GM18873 (cell line): Measurements from ENCODE around the gene PLOD2.
A peak's percentile ranks its signal among the peaks of the same experiment; 100 is the strongest.

Source experiments
- ATAC-seq: cut with Tn5 transposase; IDR thresholded peaks from one replicate; pipeline ENCODE4 v1.9.1; 2021; ENCODE audit warnings: mild to moderate bottlenecking, moderate library complexity, moderate number of reproducible peaks; ENCODE audit not compliant: unreplicated experiment, low FRiP score

PLOD2 gene

DNA sequence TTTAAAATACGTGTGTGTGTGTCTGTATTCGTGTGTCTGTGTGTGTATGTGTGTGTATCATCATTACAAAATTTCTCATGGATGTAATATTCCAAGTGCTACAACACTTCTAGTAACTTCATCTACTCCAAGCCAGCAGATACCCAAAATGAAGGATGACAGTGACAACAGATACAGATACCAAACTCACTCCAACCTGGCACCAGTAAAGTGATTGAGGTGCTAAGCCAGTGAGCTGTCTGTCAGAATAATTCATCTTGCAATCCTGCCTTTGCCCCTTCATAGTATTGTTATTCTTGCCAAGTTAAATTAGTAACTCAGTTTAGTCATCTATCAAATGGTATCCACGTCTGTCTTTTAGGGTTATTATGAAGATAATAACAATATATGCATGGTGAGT lies 58.1 kb downstream of the PLOD2 start:
- no peak for ATAC-seq

DNA sequence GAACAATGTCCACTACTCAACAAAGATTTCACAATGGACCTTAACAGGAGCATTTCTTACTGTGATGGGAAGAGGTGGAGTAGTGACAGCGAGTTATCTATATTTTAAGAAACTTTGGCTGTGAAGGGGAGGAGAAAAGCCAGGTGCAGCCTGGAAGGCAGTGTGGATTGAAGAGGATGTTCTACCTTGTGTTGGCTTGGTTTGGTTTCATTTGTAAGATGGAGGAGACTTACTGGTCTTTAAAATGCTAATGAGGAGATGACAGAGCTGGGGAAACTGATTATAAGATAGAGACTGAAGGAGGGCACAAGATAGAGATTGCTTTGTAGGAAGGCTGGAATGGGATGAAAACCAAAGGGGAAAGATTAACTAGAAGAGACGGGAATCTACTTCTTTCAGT lies 59.4 kb downstream of the PLOD2 start:
- ATAC-seq: no peak

DNA sequence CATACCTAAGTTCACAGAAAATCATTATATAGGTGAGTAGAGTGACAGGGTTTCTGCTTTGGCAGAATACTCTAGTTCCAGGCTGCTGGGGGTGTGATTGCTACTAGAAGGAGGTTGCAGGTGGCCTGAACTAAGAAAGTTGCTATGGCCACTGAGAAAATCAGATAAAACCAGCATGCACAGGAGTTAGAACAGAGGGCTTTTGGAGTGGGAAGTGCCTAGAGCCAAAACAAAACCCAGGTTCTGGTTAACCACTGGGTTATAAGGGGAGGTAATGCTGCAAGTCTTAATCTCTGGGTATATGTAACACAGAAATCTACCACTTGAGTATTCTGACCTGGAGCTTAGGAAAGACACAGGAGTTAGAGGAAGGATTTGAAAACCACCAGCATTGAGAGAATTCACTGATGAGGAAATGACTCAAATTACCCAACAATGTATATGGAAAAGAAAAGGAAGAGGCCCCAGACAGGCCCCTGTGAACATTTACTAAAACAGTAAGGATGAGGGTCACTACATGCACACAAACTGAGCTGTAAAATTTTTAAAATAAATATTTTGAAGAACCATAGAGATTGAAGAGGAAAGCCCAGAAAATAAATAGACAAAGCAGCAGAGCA lies 60.0 kb downstream of the PLOD2 start:
- no peak for ATAC-seq

DNA sequence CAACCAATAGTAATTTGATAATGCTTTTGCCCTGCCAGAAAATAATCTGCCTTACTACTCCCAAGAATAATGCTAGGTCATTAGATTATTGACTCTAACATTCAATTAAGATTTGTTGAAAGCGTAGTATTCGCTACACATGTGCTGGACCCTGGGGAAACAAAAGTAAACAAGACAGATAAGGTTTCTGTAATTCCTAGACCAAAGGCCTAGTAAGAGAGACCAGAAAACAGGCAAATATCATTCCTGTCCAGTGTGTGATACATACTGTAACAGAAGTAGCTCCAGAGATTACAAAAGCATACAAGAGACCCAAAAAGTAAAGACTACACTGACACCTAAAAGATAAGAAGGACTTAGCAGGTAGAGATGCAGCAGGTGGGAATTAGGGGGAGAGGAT lies 60.8 kb downstream of the PLOD2 start:
- no peak for ATAC-seq

DNA sequence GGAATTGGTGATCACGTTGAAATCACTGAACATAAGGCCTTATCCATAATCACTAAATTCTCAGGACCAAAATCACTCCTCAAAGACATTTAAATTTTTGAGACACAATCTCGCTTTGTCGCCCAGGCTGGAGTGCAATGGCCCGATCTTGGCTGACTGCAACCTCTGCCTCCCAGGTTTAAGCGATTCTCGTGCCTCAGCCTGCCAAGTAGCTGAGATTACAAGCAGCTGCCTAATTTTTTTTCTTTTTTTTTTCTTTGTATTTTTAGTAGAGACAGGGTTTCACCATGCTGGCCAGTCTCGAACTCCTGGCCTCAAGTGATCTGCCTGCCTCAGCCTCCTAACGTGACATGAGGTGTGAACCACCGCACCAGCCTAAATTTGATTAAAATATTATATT lies 61.7 kb downstream of the PLOD2 start:
- ATAC-seq: no peak

DNA sequence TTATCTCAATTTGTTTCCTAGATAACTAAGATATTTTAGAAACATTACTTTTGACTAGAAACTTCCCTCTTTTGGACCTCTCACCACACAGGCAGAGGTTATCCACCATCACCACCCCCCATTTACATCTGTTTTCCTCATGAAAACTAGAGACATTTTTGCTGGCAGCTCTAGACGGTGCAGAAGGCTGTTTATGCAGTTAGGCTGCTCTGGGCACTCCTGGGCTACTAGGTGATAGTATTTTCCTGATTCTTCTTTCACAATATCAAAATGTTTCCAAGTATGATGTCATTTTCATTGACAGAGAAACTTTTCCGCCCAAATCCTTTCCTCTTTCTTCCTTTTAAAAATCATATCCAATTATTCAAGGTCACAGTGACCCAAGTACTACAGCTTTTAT lies 67.1 kb downstream of the PLOD2 start:
- ATAC-seq: no peak

DNA sequence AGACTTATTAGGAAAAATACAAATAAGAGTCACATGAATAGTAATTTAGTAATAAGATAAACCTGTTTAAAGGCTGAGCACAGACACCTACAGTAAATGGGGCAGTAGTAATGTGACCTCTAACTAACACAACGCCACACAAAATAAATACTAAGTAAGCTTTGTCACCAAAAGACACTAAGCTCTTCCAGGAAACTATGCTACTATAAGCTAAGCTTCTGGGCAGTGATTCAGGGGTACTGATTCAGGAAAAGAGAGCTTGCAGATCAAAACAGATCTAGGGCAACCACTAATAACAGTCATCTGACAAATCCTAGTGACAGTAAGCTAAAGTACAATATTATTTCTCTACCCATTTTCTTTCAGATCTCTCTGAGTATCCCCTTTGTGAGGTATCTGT lies 68.8 kb downstream of the PLOD2 start:
- no peak for ATAC-seq

DNA sequence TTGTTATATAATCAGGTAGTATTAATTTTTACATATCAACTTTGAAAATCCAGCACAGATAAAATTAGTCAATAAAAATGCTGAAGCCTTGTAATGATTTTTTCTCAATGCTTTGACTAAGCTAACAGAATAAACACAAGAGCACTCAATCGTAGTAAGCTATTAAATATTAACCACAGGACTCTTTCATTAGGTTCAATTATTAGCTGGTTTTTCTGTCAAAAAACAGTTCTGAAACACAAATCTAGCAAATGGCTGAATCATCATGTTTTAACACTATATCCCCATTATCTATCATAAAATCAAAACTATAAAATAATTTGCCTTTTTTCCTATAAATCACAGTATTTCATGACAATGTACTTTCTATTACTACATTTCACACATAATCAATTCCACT lies 69.6 kb downstream of the PLOD2 start:
- peak; percentile 59 for ATAC-seq

DNA sequence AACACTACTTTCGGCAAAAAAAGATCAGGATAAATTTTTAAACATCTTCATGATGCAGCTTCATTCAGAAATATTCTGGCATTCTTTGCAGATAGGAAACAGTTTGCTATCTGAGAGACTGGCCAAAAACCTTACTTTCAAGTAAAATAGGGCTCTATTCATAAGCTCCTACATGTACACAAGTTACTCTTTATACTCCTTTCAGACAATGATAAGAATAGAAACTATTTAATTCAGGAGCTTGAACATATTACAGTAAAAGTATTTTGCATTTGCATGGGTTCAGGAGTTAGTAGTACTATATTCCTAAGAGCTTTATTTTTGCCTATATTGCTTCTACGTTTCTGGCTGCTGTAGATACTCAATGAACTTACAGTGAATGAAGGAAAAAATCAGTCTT lies 70.5 kb downstream of the PLOD2 start:
- no peak for ATAC-seq

DNA sequence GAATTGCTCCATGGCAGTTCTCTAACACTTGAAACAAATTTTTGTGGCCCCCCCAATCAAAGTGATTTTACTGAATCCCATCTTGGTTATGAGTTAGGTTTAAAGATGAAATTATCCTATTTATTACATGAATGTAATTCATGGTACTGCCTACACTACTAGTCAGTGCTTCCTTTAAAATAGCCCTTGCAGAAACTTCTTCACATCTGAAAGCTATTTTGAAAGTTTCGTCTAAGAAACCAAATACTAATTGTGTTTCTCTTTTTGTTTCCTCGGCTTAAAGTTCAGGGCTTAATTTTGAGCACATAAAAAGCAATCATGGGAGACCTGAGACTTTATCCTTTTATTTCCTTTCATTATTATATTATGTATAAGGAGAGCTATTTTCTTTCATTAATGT lies 72.1 kb downstream of the PLOD2 start:
- ATAC-seq: no peak

DNA sequence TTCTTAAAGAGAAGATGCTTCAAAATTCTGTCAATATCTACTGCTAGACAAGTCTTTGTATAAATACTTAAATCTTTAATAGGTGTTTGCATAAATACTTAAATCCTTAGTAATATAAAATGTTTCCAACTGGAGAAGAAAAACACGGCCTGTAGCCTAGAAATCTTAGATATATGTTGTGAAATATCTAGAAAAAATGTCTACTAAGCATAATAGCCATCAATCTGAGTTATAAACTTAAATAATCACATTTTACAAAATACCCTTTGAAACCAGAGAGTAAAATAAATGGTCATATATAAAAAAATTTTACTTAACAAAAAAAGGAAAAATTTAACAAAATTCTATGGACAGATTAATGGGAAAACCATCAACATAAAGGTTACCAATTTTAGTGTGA lies 73.9 kb downstream of the PLOD2 start:
- ATAC-seq: no peak

DNA sequence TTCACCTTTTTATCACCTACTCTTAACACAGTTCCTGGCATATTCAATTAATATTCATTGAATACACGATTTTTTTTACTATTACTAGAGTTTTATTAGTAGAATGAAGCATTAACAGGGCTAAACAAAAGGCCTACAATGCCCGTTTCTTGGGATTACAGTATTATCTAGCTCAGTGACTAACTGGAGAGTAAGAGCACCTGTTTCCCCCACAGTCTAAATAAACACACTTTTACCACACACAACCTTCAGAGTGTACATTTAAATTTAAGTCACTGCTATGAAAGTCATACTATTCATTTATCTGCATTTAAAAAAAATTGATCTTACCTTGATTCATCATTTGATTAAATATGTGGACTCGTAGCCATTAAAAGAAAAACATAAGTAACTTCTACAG lies 74.8 kb downstream of the PLOD2 start:
- no peak for ATAC-seq

DNA sequence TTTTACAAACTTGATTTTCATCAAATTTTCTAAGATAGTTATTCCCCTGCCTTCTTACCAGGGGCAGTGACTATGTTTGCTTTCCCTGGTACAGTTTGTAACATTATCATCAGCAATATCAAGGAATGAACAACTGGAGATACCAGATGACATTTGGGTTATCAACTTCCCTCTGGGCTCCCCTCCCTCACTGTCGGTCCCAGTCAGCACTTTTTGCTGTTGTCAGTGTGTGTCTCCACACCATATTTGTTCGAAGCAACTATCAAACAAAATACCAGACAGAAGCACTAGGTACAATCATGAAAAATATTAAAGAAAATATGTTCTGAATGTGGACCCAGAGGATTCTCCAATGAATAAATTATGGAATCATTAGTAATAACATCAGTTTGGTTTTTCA lies 75.3 kb downstream of the PLOD2 start:
- no peak for ATAC-seq

DNA sequence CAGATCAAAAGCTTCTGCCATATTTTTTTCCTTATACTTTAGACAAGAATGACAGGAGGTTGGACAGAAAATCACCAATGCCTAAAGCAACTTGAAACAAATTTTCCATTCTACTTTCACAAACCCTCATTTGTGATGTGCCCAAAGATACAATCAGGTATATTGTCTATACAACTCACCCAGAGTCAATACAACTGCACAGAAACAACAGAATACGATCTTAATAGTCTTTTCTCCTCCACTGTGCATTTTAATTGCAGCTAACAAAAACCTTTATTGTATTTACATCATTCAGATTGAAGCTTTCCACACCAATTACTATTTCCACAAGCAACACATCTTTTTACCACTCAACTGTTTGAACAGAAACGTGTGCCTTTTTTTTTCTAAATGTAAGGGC lies 80.4 kb downstream of the PLOD2 start:
- ATAC-seq: no peak

DNA sequence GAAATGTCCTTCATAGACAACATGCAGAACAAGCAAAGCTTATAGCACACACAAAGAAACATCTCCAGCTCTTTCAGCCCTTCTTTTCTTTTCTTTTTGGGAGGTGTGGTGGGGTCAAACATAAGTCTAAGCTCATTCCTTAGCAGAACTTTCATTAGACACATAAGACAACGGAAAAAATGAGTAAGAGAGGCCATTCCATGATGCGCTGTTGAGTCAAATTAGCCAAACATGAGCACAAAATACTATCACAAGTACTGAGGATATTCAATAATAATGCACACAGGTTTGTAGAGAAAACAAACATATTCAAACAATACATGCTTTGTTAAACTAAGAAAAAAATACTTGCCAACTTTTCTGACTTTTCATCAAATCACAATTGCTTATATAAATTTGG lies 83.0 kb downstream of the PLOD2 start:
- no peak for ATAC-seq

DNA sequence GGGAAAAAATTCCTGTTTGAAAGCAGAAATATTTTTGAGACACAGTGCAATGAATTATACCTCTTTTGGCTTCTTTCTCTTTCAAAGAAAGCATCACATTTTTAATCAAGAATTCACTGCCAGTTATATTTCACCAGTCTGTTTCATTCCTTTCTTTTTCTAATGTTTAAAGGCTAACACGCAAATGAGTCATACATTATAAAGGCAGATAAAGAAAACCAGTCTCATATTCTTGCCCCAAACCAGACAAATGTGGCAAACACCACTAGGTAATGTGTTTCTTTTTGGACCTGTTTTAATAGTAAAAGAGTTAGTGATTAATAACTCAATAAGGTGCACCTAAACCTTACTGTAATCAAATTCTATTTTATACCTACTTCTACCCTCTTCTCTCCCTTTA lies 83.8 kb downstream of the PLOD2 start:
- ATAC-seq: no peak

DNA sequence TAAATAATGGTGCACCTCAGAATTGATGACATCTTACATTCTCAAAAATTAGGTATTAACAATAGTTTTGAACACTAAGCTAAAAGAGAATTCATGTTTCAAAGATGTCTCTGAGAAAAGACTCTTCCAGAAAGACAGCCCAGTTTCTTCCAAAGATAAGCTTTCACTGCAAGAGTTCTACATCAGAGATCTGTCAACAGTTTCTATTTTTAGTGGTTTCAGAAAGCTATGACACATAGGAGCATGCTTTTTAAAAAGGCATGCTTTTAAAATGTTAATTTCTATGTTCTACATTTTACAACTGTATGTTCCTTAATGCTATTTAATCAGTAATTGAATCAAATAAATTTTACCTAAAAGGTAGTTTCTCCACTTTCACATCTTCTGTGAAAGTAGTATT lies 88.2 kb downstream of the PLOD2 start:
- no peak for ATAC-seq

DNA sequence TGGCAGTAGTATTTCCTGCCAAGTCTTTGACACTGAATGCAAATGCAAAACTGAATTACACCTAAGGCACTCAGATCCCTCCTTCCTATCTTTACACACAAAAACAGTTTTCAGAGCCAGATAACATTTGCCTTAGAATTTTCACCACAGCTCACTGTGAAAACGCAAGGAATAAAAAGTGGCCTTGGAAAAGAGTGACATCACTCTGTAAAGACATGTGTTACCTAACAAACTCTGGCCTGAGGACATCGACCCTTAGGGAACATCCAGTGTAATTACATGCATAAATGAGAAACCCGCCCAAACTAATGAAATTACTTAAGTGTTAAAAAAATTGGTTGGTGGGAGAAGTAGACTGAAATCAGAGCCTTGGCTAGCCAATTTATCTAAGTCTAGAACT lies 88.9 kb downstream of the PLOD2 start:
- ATAC-seq: no peak

DNA sequence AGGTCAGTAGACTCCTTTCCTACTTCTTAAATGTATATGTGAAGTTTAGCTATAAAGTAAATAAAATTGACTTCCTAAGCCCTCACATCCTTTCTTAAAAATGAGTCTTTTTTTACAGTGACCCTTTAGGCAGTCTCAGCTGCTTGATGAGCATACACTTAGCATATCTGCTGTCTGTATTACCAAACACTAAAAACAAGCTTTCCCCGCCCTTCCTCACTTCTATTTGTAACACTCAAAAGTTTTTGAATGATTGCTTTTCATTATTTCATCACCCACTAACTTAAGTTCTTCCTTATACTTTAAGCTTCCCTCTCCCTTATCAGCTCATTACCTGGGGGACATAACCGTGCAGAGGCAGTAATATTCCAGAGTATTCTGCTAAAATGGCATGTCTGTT lies 89.4 kb downstream of the PLOD2 start:
- ATAC-seq: no peak

DNA sequence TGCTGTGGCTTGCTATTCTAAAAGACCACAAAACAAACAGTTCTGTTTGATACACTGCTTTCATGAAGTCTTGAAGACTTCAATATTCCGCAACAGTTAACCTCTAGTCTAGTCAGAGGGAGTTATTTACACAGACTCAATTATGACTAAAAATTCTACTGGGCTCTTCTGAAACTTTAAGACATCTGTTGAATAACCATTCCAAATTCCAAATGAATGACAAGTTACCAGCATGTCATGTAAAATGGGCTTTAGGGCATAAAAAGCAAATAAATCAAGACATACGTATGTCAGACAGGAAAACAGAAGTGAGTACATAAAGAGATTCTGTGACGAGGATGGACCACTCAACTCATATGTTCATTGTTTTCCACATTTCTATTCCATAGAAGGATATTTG lies 93.9 kb downstream of the PLOD2 start:
- no peak for ATAC-seq

DNA sequence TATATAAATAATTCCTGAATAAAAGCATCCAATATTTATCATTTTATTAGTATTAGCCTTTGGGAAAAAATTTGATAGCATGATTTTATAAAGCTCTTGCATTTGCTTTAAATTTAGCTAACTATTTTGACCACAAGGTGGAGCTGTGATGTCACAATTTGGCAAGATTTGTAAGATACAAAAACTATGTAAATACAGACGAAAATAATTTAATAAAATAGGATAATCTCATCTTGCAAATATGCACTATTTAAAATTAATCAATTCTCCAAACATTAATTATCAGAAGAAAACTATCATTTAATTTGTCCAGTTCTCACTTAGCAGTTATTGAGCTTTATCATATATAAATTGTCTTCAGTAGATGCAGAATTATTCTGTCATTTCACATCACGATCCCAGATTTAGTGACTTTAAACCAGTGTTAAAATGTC lies 95.4 kb downstream of the PLOD2 start:
- no peak for ATAC-seq

DNA sequence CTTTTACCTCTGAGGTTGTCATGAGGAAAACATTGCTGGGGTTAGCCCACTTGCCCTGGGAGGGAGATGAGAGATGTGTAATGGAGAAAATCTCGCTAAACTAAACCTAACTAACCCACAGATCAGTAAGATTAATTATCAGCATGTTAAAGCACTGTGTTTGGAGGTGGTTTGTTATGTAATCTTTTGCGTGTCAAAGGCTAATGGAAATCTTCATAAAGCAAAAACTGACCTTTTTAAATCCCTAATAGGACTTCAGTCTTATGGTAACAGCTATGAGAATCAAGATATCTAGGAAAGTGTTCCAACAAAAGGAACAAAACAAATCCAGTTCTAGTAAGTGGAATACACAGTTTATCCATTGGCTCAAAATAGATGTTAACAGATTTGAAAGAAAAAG lies 102.7 kb downstream of the PLOD2 start:
- no peak for ATAC-seq

DNA sequence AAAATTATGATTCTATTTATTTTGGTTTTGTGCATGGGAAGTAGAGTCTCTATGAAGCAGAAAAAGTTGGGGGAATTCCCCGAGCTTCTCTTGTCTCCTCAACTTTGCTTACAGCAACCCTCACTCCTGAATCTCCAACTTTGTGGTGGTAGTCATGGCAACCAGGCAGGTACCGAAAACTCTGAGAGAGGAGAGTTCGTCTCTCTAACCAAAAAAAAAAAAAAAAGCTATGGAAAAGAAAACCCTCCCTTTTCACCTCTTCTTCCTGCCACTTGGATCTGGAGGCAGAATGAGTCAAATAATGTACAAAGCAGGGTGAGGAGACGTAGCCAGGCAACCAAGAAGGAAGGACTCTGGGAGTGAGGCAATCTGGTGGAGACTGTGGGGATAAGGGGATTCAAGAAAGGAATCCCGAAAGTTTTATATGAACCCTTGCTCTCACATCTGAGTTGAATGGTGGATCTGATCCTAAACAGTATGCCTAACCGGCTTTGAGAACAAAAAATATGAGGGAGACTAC lies 108.1 kb downstream of the PLOD2 start:
- no peak for ATAC-seq
